ENCODE data around the gene CPD.
"Not testable (repeated sequence)": the region's sequence is repeated elsewhere in the genome, so short reads cannot be mapped to it uniquely, and the experiment has no call there.

Gene CPD

GRCh38 chr17:30424471-30424870 is 45.7 kb downstream of the CPD start:
- no peak for FAIRE-seq
- no peak for DNase-seq (ENCODE audit: low spot score)

- FAIRE-seq, result no peak
- no peak for DNase-seq (ENCODE audit: low spot score)
Measured at GRCh38 chr17:30426292-30426691, 47.6 kb downstream of the CPD start.

GRCh38 chr17:30427611-30428010 is 48.9 kb downstream of the CPD start:
- DNase-seq (ENCODE audit: low spot score) (no peak), FAIRE-seq (no peak)

- no peak for DNase-seq (ENCODE audit: low spot score)
- FAIRE-seq, result peak; percentile 80
Measured at GRCh38 chr17:30429155-30429554, 50.4 kb downstream of the CPD start.

GRCh38 chr17:30433514-30433913 is 54.8 kb downstream of the CPD start:
- DNase-seq (ENCODE audit: low spot score) (peak; percentile 62), FAIRE-seq (peak; percentile 60)

GRCh38 chr17:30436729-30437128 is 58.0 kb downstream of the CPD start:
- no peak for FAIRE-seq
- no peak for DNase-seq (ENCODE audit: low spot score)

- FAIRE-seq, result no peak
- DNase-seq (ENCODE audit: low spot score), result no peak
Measured at GRCh38 chr17:30443721-30444120, 65.0 kb downstream of the CPD start.

GRCh38 chr17:30446640-30447039 is 67.9 kb downstream of the CPD start:
- FAIRE-seq; DNase-seq (ENCODE audit: low spot score): not testable (repeated sequence)

- FAIRE-seq (no peak), DNase-seq (ENCODE audit: low spot score) (no peak)
Measured at GRCh38 chr17:30449480-30449879, 70.8 kb downstream of the CPD start.

GRCh38 chr17:30450125-30451027 is 71.6 kb downstream of the CPD start:
- no peak for FAIRE-seq

GRCh38 chr17:30454635-30455034 is 75.9 kb downstream of the CPD start:
- no peak for DNase-seq (ENCODE audit: low spot score)
- no peak for FAIRE-seq

More at GRCh38 chr17:30450125-30451027, 71.6 kb downstream of the CPD start:
- DNase-seq (ENCODE audit: low spot score), result no peak

GRCh38 chr17:30458371-30458770 is 79.6 kb downstream of the CPD start:
- FAIRE-seq (no peak), DNase-seq (ENCODE audit: low spot score) (no peak)

- not testable (repeated sequence) for FAIRE-seq; DNase-seq (ENCODE audit: low spot score)
Measured at GRCh38 chr17:30458797-30459413, 80.2 kb downstream of the CPD start.

- FAIRE-seq (no peak), DNase-seq (ENCODE audit: low spot score) (no peak)
Measured at GRCh38 chr17:30468465-30468864, 89.7 kb downstream of the CPD start.

- DNase-seq (ENCODE audit: low spot score), result no peak
- FAIRE-seq, result no peak
Measured at GRCh38 chr17:30472238-30472890, 93.6 kb downstream of the CPD start.

GRCh38 chr17:30475206-30475605 is 96.5 kb downstream of the CPD start:
- FAIRE-seq (no peak), DNase-seq (ENCODE audit: low spot score) (no peak)

- DNase-seq (ENCODE audit: low spot score) (no peak), FAIRE-seq (no peak)
Measured at GRCh38 chr17:30476726-30477082, 98.0 kb downstream of the CPD start.

- FAIRE-seq (peak; percentile 78), DNase-seq (ENCODE audit: low spot score) (peak; percentile 86)
Measured at GRCh38 chr17:30477083-30477773, 98.5 kb downstream of the CPD start, which contains the start of gene GOSR1. Gene GOSR1, plus strand, starts transcription at chr17:30477408. Its CDS starts 26 bp downstream, at chr17:30477434.

- no peak for FAIRE-seq
Measured at GRCh38 chr17:30477774-30478115, 99.0 kb downstream of the CPD start.

GRCh38 chr17:30482555-30482954 is 103.8 kb downstream of the CPD start:
- DNase-seq (ENCODE audit: low spot score), result no peak
- FAIRE-seq, result no peak

More at GRCh38 chr17:30477774-30478115, 99.0 kb downstream of the CPD start:
- no peak for DNase-seq (ENCODE audit: low spot score)

GRCh38 chr17:30483159-30483558 is 104.4 kb downstream of the CPD start:
- FAIRE-seq, result no peak
- no peak for DNase-seq (ENCODE audit: low spot score)

- DNase-seq (ENCODE audit: low spot score) (no peak), FAIRE-seq (no peak)
Measured at GRCh38 chr17:30493780-30494179, 115.1 kb downstream of the CPD start.
